WTC11 (cell line): ENCODE results near the gene C11orf21.

Source experiments
- ATF2 ChIP-seq: sonication (generic); formaldehyde crosslinking; IDR thresholded peaks from 2 replicates; pipeline ENCODE4 v1.8.1; 2022; ENCODE audit warnings: low read depth, missing genetic modification reagents, borderline replicate concordance
- ATF3 ChIP-seq: sonication (generic); formaldehyde crosslinking; conservative IDR thresholded peaks from 2 replicates; pipeline ENCODE4 v1.8.1; 2022; ENCODE audit warnings: mild to moderate bottlenecking, missing genetic modification reagents
- E2F4 ChIP-seq: sonication (generic); formaldehyde crosslinking; IDR thresholded peaks from 2 replicates; pipeline ENCODE4 v1.8.1; 2022; ENCODE audit warnings: low read depth, mild to moderate bottlenecking, moderate library complexity, missing genetic modification reagents, borderline replicate concordance
- ELF4 ChIP-seq: sonication (generic); formaldehyde crosslinking; IDR thresholded peaks from 2 replicates; pipeline ENCODE4 v1.8.1; 2022; ENCODE audit warnings: low read depth, mild to moderate bottlenecking, moderate library complexity, missing genetic modification reagents
- GTF2I ChIP-seq: fragments of 250-450 bp; sonication (Bioruptor Pico); conservative IDR thresholded peaks from 2 replicates; pipeline ENCODE4 v1.4.0; 2021; ENCODE audit warnings: mild to moderate bottlenecking
- JUN ChIP-seq: sonication (generic); formaldehyde crosslinking; IDR thresholded peaks from 2 replicates; pipeline ENCODE4 v1.8.0; 2023; ENCODE audit warnings: mild to moderate bottlenecking, missing genetic modification reagents
- TEAD4 ChIP-seq: sonication (generic); formaldehyde crosslinking; IDR thresholded peaks from 2 replicates; pipeline ENCODE4 v1.8.0; 2022; ENCODE audit warnings: mild to moderate bottlenecking, missing genetic modification reagents
- USF1 ChIP-seq: sonication (generic); formaldehyde crosslinking; IDR thresholded peaks from 2 replicates; pipeline ENCODE4 v1.8.0; 2022; ENCODE audit warnings: mild to moderate bottlenecking, missing genetic modification reagents
- ZNF138 ChIP-seq: sonication (generic); formaldehyde crosslinking; conservative IDR thresholded peaks from 2 replicates; pipeline ENCODE4 v1.8.1; 2022; ENCODE audit warnings: mild to moderate bottlenecking, moderate library complexity, missing genetic modification reagents
- TF ChIP-seq, protein P1 (sequence below): fragments of 200-600 bp; IDR thresholded peaks from 2 replicates; pipeline ENCODE4 v1.8.0; 2022; ENCODE audit warnings: antibody characterized with exemption
- TF ChIP-seq, protein P2 (sequence below): sonication (generic); formaldehyde crosslinking; IDR thresholded peaks from 2 replicates; pipeline ENCODE4 v1.8.0; 2023; ENCODE audit warnings: missing genetic modification reagents
- TF ChIP-seq, protein P3 (sequence below): sonication (generic); formaldehyde crosslinking; IDR thresholded peaks from 2 replicates; pipeline ENCODE4 v1.8.0; 2023; ENCODE audit warnings: missing genetic modification reagents, mild to moderate bottlenecking, borderline replicate concordance

DNA sequence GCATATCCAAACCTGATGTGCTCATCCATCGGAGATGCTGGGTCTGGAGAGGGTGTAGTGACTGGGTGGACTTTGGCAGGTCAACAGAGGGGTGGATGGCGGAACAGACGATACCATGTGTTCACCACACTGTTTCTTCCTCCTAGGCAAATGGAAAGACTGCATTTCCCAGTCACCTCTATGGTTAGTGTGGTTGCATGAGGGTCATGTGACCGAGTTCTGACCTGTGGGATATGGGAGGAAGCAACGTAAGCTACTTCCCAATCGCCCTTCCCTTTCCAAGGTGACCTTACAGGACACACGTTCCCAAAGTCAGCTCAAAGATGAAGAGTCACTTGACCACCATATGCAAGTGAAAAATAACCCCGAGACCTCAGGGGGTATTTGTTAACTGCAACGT, 27.8 kb upstream of the C11orf21 start:
- TF ChIP-seq, protein P1, sequence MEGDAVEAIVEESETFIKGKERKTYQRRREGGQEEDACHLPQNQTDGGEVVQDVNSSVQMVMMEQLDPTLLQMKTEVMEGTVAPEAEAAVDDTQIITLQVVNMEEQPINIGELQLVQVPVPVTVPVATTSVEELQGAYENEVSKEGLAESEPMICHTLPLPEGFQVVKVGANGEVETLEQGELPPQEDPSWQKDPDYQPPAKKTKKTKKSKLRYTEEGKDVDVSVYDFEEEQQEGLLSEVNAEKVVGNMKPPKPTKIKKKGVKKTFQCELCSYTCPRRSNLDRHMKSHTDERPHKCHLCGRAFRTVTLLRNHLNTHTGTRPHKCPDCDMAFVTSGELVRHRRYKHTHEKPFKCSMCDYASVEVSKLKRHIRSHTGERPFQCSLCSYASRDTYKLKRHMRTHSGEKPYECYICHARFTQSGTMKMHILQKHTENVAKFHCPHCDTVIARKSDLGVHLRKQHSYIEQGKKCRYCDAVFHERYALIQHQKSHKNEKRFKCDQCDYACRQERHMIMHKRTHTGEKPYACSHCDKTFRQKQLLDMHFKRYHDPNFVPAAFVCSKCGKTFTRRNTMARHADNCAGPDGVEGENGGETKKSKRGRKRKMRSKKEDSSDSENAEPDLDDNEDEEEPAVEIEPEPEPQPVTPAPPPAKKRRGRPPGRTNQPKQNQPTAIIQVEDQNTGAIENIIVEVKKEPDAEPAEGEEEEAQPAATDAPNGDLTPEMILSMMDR, result no peak
- TF ChIP-seq ZNF138 (CRISPR knock-in tag) (no peak), ATF2 (no peak), ELF4 (CRISPR knock-in tag) (no peak), JUN (CRISPR knock-in tag) (no peak), E2F4 (no peak), GTF2I (no peak), USF1 (CRISPR knock-in tag) (peak; percentile 38; the same call in 1 of the 2 replicates), ATF3 (CRISPR knock-in tag) (no peak), TEAD4 (CRISPR knock-in tag) (no peak)
- TF ChIP-seq, protein P2, sequence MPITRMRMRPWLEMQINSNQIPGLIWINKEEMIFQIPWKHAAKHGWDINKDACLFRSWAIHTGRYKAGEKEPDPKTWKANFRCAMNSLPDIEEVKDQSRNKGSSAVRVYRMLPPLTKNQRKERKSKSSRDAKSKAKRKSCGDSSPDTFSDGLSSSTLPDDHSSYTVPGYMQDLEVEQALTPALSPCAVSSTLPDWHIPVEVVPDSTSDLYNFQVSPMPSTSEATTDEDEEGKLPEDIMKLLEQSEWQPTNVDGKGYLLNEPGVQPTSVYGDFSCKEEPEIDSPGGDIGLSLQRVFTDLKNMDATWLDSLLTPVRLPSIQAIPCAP (CRISPR knock-in tag), result no peak
- TF ChIP-seq, protein P3, sequence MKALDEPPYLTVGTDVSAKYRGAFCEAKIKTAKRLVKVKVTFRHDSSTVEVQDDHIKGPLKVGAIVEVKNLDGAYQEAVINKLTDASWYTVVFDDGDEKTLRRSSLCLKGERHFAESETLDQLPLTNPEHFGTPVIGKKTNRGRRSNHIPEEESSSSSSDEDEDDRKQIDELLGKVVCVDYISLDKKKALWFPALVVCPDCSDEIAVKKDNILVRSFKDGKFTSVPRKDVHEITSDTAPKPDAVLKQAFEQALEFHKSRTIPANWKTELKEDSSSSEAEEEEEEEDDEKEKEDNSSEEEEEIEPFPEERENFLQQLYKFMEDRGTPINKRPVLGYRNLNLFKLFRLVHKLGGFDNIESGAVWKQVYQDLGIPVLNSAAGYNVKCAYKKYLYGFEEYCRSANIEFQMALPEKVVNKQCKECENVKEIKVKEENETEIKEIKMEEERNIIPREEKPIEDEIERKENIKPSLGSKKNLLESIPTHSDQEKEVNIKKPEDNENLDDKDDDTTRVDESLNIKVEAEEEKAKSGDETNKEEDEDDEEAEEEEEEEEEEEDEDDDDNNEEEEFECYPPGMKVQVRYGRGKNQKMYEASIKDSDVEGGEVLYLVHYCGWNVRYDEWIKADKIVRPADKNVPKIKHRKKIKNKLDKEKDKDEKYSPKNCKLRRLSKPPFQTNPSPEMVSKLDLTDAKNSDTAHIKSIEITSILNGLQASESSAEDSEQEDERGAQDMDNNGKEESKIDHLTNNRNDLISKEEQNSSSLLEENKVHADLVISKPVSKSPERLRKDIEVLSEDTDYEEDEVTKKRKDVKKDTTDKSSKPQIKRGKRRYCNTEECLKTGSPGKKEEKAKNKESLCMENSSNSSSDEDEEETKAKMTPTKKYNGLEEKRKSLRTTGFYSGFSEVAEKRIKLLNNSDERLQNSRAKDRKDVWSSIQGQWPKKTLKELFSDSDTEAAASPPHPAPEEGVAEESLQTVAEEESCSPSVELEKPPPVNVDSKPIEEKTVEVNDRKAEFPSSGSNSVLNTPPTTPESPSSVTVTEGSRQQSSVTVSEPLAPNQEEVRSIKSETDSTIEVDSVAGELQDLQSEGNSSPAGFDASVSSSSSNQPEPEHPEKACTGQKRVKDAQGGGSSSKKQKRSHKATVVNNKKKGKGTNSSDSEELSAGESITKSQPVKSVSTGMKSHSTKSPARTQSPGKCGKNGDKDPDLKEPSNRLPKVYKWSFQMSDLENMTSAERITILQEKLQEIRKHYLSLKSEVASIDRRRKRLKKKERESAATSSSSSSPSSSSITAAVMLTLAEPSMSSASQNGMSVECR (CRISPR knock-in tag), result no peak
